HFF-Myc (cell line): ENCODE results near the gene TAF4.

Source experiments
- DNase-seq: peaks from one replicate; pipeline ENCODE4 v3.0.0-alpha.2; 2011; ENCODE audit warnings: low read depth; ENCODE audit errors: extremely low read depth
- H3K4me3 ChIP-seq: replicated peaks from 2 replicates; pipeline ENCODE4 v1.5.1; 2011; ENCODE audit warnings: low read depth, mild to moderate bottlenecking, control low read depth, low read length
- TF ChIP-seq, protein P1 (sequence below): IDR thresholded peaks from 2 replicates; pipeline ENCODE4 v1.5.1; 2012; ENCODE audit warnings: mild to moderate bottlenecking, low read depth, low read length, control low read depth; ENCODE audit errors: missing control alignments

Gene TAF4

DNA sequence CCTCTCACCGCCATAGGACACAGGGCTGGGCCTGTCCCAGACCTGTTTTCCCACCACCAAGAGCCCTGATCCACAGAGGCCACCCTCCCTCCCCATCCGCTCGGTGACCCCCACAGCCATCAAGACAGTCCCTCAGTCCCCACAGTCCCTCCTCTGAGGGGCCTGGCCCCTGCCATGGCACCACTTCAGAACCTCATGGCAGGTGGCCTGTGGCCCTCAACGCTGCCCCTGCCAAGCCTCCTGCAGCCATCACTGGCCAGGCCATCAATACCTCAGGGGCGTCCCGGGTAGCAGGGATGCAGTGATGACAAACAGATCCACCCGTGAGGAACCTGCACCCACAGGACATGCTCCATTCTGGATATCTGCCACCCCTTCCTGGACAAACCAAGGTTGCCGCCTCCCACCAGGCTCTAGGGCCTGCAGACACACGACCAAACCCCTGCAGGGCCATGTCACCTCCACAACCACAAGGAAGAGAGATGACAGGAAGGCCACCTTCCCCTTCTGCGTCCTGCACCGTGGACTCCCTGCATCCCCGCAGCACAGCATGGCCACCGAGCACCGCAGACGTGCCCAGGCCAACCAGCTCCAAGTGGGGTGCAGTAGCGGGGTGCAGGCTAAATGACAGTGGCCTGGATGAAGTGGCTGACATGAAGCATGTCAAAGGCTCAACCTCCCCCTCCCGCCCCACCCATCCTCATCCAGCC, 14.0 kb downstream of the TAF4 start:
- TF ChIP-seq, protein P1, sequence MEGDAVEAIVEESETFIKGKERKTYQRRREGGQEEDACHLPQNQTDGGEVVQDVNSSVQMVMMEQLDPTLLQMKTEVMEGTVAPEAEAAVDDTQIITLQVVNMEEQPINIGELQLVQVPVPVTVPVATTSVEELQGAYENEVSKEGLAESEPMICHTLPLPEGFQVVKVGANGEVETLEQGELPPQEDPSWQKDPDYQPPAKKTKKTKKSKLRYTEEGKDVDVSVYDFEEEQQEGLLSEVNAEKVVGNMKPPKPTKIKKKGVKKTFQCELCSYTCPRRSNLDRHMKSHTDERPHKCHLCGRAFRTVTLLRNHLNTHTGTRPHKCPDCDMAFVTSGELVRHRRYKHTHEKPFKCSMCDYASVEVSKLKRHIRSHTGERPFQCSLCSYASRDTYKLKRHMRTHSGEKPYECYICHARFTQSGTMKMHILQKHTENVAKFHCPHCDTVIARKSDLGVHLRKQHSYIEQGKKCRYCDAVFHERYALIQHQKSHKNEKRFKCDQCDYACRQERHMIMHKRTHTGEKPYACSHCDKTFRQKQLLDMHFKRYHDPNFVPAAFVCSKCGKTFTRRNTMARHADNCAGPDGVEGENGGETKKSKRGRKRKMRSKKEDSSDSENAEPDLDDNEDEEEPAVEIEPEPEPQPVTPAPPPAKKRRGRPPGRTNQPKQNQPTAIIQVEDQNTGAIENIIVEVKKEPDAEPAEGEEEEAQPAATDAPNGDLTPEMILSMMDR, result no peak

DNA sequence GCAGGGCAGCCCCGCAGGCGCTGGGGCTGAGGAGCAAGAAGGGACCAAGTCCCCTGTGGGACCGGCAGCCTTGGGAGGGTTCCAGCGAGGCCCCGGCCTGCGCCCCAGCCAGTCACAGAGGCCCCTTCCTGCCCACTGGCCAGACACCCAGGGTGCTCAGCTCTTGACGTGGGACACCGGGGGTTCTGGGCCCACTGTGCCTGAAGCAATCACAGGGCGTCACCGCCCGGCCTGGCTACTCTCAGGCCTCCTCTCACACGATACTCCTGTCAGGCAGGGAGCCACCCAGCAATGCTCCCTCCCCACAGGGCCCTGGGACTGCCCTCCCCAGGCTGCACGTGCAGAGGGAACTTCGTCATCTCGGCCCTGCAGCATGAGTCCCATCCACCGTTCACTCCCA, 14.5 kb downstream of the TAF4 start:
- no peak overlapping the region for H3K4me3 ChIP-seq
- DNase-seq, result no peak
- TF ChIP-seq, protein P1, result no peak

More for the DNA sequence above, 14.0 kb downstream of the TAF4 start:
- H3K4me3 ChIP-seq, result no peak overlapping the region
- DNase-seq, result no peak

DNA sequence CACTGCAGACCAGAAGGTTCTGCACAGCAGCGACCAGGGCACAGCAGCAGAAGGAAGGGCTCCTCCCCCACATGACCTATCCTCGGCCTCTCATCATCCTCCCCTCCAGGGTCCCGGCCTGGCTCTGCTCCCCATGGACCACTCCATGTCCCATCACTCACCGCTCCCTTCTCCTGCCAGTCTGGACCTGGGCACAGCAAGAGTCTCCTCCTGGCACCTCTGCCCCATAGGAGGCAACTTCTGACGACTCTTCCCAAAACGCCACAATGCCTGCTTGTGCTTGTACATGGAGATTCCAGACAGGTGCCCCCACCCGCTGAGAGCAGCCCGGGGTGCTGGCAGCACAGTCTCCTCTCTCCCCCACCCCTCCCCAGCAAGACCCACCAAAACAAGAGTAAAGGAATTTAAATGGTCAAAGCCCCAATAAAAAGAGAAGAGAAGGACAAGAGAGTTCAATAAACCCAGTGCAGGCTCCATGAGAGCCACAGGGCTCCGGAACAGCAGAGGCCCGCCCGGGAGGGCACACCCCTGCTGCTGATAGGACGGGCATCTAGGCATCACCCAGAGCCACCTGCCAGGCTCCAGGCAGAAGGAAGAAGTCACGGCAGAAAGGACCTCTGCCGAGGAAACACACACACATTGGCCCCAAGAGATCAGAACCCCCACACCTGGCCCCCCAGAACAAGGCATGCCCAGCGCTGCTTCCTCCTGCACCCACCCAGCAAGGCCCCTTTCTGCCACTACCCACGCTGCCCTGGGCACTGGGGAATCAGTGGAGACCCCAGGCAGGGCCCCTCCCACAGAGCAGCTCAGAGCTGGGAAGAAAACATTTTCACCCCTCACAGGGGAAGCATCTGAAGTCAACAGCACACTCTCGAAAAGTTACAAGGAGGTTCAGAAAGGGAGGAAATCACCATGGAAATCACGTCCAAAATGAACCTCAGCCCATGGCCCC, 15.2 kb downstream of the TAF4 start:
- DNase-seq, result no peak
- H3K4me3 ChIP-seq, result no peak overlapping the region
- TF ChIP-seq, protein P1, result no peak

DNA sequence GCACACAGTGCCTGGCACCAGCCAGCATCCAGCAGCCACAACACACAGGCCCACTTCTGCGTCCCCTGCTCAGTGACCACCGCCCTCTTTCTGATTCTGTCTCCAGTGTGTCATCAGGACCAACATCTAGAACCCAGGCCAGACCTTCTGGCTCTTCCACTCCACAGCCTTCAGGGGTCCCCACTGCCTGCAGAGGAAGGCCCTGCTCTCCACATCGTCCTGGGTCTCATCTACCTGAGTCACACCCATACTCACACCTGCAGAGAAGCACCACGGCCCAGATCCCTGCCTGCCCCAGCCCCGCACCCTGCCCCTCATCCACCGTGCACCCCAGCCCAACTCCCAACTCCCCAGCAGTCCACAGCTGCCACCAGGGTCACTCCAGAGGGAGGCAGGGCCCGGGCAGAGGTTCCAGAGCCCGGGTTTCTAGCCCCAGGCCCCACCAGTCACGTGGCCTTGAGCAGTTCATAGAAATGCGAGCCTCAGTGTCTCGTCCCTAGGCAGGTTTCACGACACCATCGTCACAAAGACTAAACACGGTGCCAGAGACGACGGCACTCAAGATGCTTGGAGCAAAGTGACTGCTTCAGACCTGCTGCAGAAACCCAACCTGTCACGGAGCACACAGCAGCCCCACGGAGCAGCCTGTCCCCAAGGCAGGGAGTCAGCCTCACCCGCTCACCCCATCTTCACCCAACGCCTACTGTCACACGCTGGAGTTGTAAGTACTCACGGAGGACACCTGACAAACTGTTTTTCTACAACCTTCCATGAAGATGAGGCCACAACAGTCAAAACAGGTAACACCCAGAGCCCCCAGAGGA, 16.1 kb downstream of the TAF4 start:
- no peak overlapping the region for H3K4me3 ChIP-seq
- no peak for DNase-seq
- TF ChIP-seq, protein P1, result no peak

DNA sequence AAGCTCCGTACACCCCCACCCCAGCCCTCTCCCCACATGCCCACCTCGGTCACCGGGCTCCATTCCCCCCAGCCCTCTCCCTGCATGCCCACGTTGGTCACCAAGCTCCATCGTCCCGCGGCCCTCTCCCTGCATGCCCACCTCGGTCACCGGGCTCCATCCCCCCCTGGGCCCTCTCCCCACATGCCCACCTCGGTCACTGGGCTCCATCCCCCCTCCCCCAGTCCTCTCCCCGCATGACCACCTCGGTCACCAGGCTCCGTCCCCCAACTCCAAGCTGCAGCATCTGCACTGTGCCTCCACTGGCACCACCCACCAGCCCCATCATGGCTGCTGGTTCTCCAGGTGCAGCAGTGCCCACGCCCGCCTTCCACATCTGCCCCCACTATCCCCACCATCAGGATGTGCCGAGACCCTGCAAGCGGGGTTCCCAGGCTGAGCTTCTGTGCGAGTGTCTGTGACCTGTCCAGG, 16.8 kb downstream of the TAF4 start:
- DNase-seq, result no peak
- no peak overlapping the region for H3K4me3 ChIP-seq
- TF ChIP-seq, protein P1, result no peak

DNA sequence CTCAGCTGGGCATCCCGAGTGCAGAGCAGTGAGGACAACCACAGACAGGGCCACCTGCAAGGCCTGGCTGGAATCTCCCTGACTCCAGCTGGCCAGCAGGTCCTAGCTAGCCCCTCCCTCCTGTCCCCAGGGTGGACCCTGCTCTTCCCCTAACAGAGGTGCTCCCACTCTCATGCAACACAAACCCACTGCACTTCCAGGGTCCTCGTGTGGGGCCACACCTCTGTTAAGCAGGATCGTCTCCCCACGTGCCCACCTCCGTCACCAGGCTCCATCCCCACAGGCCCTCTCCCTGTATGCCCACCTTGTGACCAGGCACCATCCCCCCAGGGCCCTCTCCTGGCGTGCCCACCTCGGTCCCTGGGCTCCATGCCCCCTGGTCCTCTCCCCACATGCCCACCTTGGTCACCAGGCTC, 17.3 kb downstream of the TAF4 start:
- H3K4me3 ChIP-seq, result no peak overlapping the region
- DNase-seq, result no peak
- TF ChIP-seq, protein P1, result no peak
